ENCODE data around the gene KY. TPM values are rescaled to one million over a fixed set of nuclear protein-coding genes. Genes with fewer than 3 reads are reported as not detected.

Gene KY
- polyA plus RNA-seq, 2 of the 4 experiments (the other 2 are of a cell fraction): 0.04 to 0.05 TPM

DNA sequence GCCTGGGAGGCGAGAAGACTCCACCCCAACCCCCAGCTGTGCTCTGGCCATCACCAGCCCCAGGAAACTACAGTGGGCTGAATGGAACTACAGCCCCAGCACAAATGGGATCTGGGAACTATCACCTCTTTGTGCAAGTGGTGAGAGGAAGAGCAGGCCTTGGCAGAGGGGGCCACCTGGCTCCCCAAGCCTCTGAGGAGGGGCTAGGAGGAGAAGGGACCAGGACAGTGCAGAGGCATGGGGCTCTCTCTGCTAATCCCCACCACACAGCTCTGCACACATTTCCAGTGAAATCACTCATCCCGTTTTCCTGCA, 31.6 kb downstream of the KY start:
- WGBS (ENCODE audit: missing lambda C conversion rate): 56% methylated on average over 1 of the region's 2 CpGs
- Histone ChIP-seq H3K4me1 (no peaks in the 10 kb centered on the region), H3K9me3 (no peaks in the 10 kb centered on the region), H3K4me2 (no peak overlapping the region), H3K27ac (no peak overlapping the region), H3K4me3 (no peak overlapping the region)
- FAIRE-seq (no peak), ATAC-seq (no peak), DNase-seq (ENCODE audit: low read depth in 1 of 2, low spot score in 1 of 2) (no peak)
- TF ChIP-seq RARB (CRISPR knock-in tag; IDR thresholded peaks at IDR 0.05) (no peak), TP53 (CRISPR knock-in tag; IDR thresholded peaks at IDR 0.05) (no peak), RCOR1 (IDR thresholded peaks at IDR 0.05; ENCODE audit: low read depth, low read length) (no peak), EHF (CRISPR knock-in tag; IDR thresholded peaks at IDR 0.05) (no peak)
- ChIA-PET CTCF (interaction anchor here (1.6 kb wide), 1 partner anchor 18 kb away, joined by 6 read pairs; no protein-coding TSS in a partner anchor), POLR2A (no interaction called here)

DNA sequence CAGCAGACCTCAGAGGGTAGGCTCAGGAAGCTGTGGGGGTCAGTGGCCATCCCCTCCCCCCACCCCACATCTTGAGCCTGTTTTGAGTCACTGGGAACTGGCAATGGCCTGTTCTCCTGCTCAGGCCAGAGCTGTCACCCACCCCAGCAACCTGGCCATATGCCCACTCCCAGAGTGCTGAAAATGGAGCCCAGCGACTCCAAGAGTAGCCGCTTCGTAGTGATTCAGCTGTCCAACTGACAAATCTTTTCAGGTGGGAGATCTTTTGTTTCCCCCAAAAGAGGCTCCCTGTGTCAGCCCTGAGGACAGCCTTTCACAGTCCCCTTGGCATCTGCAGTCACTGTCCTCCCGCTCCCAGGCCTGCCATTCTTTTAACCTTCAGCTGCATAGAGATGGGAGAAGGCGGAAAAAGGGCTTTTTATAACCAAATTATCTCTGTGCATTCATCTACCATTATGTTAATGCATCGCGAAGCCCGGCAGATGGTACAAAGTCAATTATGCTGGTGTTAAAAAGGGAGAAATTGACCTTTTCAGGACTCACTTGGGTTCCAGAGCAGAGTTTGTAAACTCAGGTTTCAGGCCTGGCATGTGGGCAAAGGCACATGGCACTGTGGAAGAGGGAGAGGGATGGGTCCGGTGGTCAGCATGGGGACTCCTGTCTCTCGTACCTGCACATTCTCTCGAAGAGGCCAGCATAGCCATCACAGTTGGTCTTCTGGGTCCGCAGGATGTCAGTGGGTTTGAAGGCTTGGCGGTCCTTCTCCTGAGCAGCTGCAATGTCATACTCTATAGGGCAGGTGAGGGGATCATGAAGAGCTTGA, 32.1 kb downstream of the KY start:
- no peak for DNase-seq (ENCODE audit: low read depth in 1 of 2, low spot score in 1 of 2)
- Histone ChIP-seq H3K4me2 (no peak overlapping the region), H3K27ac (no peak overlapping the region), H3K4me1 (no peaks in the 10 kb centered on the region), H3K9me3 (no peaks in the 10 kb centered on the region), H3K4me3 (no peak overlapping the region)
- no peak for TF ChIP-seq FOXS1 (CRISPR knock-in tag; IDR thresholded peaks at IDR 0.05)
- TF ChIP-seq RNF2 (IDR thresholded peaks at IDR 0.05; ENCODE audit: borderline replicate concordance, low read depth): no peak
- no peak for TF ChIP-seq EHMT2 (IDR thresholded peaks at IDR 0.05; ENCODE audit: low read depth)
- TF ChIP-seq, protein P1, sequence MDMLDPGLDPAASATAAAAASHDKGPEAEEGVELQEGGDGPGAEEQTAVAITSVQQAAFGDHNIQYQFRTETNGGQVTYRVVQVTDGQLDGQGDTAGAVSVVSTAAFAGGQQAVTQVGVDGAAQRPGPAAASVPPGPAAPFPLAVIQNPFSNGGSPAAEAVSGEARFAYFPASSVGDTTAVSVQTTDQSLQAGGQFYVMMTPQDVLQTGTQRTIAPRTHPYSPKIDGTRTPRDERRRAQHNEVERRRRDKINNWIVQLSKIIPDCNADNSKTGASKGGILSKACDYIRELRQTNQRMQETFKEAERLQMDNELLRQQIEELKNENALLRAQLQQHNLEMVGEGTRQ (IDR thresholded peaks at IDR 0.05): no peak
- POLR2A ChIA-PET: no interaction called here
- CTCF ChIA-PET: interaction anchor here (1.6 kb wide), 1 partner anchor 18 kb away, joined by 6 read pairs; no protein-coding TSS in a partner anchor
- 78% methylated on average over 12 of the region's 13 CpGs for WGBS (ENCODE audit: missing lambda C conversion rate)
- no peak for FAIRE-seq
- no peak for ATAC-seq

DNA sequence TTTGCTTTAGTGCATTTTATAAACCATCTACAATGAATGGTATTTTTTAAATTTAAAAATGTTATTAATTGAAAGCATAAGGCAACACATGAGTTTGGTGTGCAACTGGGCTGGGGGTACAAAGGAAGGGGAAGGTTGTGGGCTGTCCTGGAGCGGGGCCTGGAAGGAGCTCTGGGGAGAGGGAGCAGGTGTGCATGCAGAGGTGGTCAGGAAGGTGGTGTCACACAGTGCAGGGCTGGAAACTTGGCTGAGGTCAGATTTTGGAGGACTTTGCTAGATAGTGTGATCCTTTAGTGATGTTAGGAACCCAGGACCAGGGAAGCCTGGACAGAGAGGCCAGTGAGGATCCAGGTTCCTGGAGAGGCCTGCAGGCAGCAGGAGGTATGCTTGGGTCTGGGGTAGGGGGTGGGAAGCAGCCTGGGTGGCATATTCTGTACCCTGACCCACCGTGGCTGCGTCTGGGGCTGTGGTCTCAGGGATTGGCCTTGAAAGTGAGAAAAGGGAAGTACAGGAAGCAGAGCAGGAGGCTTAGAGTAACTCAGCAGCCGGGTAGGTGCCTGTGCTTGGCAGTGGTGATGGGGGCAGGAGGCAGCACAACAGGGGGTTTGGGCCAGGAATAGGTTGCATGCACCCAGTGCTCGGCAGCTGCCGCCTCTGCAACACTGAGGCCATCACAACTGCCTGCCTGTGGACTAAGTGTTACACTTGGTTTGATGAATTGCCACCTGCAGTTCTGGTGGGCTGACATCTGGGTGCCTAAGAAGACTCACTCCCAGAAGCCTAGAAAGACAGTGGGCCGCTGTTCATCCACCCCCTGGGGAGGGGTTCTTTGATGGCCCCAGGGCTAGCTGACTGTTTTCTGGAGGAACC, 33.0 kb downstream of the KY start:
- ChIA-PET CTCF (no interaction called here), POLR2A (no interaction called here)
- Histone ChIP-seq H3K4me2 (no peak overlapping the region), H3K4me3 (no peak overlapping the region), H3K4me1 (no peaks in the 10 kb centered on the region), H3K9me3 (no peaks in the 10 kb centered on the region), H3K27ac (no peak overlapping the region)
- TF ChIP-seq POLR2AphosphoS2 (conservative IDR thresholded peaks at IDR 0.05; ENCODE audit: low read length) (no peak), SREBF2 (IDR thresholded peaks at IDR 0.05) (no peak), ZSCAN20 (CRISPR knock-in tag; IDR thresholded peaks at IDR 0.05) (no peak), CEBPB (IDR thresholded peaks at IDR 0.05) (no peak), KDM1A (IDR thresholded peaks at IDR 0.05; ENCODE audit: low read depth) (no peak), HOXB13 (CRISPR knock-in tag; IDR thresholded peaks at IDR 0.05; ENCODE audit: low read depth) (no peak), NR3C1 (IDR thresholded peaks at IDR 0.05) (no peak), GATA3 (IDR thresholded peaks at IDR 0.05; ENCODE audit: borderline replicate concordance) (no peak), HOXB5 (CRISPR knock-in tag; IDR thresholded peaks at IDR 0.05) (no peak), JUN (IDR thresholded peaks at IDR 0.05) (no peak), FOSL2 (IDR thresholded peaks at IDR 0.05) (no peak), FOSL2 (CRISPR knock-in tag; IDR thresholded peaks at IDR 0.05) (no peak), MYC (IDR thresholded peaks at IDR 0.05; ENCODE audit: borderline replicate concordance, low read length) (no peak), TP53 (CRISPR knock-in tag; IDR thresholded peaks at IDR 0.05) (no peak)
- TF ChIP-seq, protein P2, sequence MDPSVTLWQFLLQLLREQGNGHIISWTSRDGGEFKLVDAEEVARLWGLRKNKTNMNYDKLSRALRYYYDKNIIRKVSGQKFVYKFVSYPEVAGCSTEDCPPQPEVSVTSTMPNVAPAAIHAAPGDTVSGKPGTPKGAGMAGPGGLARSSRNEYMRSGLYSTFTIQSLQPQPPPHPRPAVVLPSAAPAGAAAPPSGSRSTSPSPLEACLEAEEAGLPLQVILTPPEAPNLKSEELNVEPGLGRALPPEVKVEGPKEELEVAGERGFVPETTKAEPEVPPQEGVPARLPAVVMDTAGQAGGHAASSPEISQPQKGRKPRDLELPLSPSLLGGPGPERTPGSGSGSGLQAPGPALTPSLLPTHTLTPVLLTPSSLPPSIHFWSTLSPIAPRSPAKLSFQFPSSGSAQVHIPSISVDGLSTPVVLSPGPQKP (IDR thresholded peaks at IDR 0.05; ENCODE audit: low read depth, low read length): no peak
- TF ChIP-seq, protein P3, sequence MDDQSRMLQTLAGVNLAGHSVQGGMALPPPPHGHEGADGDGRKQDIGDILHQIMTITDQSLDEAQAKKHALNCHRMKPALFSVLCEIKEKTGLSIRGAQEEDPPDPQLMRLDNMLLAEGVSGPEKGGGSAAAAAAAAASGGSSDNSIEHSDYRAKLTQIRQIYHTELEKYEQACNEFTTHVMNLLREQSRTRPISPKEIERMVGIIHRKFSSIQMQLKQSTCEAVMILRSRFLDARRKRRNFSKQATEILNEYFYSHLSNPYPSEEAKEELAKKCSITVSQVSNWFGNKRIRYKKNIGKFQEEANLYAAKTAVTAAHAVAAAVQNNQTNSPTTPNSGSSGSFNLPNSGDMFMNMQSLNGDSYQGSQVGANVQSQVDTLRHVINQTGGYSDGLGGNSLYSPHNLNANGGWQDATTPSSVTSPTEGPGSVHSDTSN (IDR thresholded peaks at IDR 0.05): no peak
- TF ChIP-seq, protein P4, sequence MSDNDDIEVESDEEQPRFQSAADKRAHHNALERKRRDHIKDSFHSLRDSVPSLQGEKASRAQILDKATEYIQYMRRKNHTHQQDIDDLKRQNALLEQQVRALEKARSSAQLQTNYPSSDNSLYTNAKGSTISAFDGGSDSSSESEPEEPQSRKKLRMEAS (IDR thresholded peaks at IDR 0.05): no peak
- TF ChIP-seq, protein P5, sequence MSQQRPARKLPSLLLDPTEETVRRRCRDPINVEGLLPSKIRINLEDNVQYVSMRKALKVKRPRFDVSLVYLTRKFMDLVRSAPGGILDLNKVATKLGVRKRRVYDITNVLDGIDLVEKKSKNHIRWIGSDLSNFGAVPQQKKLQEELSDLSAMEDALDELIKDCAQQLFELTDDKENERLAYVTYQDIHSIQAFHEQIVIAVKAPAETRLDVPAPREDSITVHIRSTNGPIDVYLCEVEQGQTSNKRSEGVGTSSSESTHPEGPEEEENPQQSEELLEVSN (IDR thresholded peaks at IDR 0.05; ENCODE audit: borderline replicate concordance, low read depth): no peak
- TF ChIP-seq, protein P6, sequence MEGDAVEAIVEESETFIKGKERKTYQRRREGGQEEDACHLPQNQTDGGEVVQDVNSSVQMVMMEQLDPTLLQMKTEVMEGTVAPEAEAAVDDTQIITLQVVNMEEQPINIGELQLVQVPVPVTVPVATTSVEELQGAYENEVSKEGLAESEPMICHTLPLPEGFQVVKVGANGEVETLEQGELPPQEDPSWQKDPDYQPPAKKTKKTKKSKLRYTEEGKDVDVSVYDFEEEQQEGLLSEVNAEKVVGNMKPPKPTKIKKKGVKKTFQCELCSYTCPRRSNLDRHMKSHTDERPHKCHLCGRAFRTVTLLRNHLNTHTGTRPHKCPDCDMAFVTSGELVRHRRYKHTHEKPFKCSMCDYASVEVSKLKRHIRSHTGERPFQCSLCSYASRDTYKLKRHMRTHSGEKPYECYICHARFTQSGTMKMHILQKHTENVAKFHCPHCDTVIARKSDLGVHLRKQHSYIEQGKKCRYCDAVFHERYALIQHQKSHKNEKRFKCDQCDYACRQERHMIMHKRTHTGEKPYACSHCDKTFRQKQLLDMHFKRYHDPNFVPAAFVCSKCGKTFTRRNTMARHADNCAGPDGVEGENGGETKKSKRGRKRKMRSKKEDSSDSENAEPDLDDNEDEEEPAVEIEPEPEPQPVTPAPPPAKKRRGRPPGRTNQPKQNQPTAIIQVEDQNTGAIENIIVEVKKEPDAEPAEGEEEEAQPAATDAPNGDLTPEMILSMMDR (IDR thresholded peaks at IDR 0.05): no peak
- 33% methylated on average over 6 of the region's 7 CpGs for WGBS (ENCODE audit: missing lambda C conversion rate)
- ATAC-seq: no peak
- no peak for DNase-seq (ENCODE audit: low read depth in 1 of 2, low spot score in 1 of 2)
- FAIRE-seq: no peak
